HEK293 (cell line): ENCODE results near the gene BCAR1.
"Not testable (repeated sequence)": the region's sequence is repeated elsewhere in the genome, so short reads cannot be mapped to it uniquely, and the experiment has no call there.

Source experiments
- CTCF ChIA-PET: fragments of 350-600 bp; formaldehyde crosslinking; extraction: SDS; loops from one replicate; lab custom pipeline; 2021; ENCODE audit warnings: antibody characterized with exemption; lab: Yijun Ruan, JAX
- POLR2A ChIA-PET: fragments of 300-600 bp; formaldehyde crosslinking; extraction: SDS; loops from one replicate; lab custom pipeline; 2020; ENCODE audit warnings: antibody characterized with exemption, inconsistent platforms; lab: Yijun Ruan, JAX
- H3K27ac ChIP-seq: fragments of 200-500 bp; sonication (Bioruptor generic); 2 replicates; pipeline ENCODE4 v1.5.1; 2014; ENCODE audit warnings: low read depth, low read length, control low read depth, inconsistent platforms; ENCODE audit errors: extremely low read depth
- H3K36me3 ChIP-seq, 2 experiments: fragments of 200-500 bp in 1 of 2; sonication (Bioruptor generic) in 1 of 2; 1 replicate in 1 of 2; 2 replicates in 1 of 2; pipeline ENCODE4 v1.5.1; 2014 to 2017; ENCODE audit warnings: inconsistent platforms in 2 of 2, low read length in 2 of 2; ENCODE audit not compliant: control insufficient read depth in 2 of 2, insufficient read depth in 1 of 2
- H3K4me1 ChIP-seq: fragments of 200-500 bp; sonication (Bioruptor generic); 2 replicates; pipeline ENCODE4 v1.5.1; 2014; ENCODE audit warnings: mild to moderate bottlenecking, low read length, inconsistent platforms; ENCODE audit not compliant: control insufficient read depth, insufficient read depth
- H3K4me3 ChIP-seq: 2 replicates; pipeline ENCODE4 v1.5.1; 2011; ENCODE audit warnings: low read depth, mild to moderate bottlenecking, control low read depth, low read length, moderate library complexity
- H3K9me3 ChIP-seq: fragments of 200-500 bp; sonication (Bioruptor generic); 2 replicates; pipeline ENCODE4 v1.5.1; 2014; ENCODE audit warnings: low read depth, low read length, inconsistent platforms; ENCODE audit not compliant: control insufficient read depth, insufficient read depth
- PRDM10 ChIP-seq: fragments of 450-650 bp; formaldehyde crosslinking; IDR thresholded peaks from 2 replicates; pipeline ENCODE4 v1.5.1; 2016; ENCODE audit warnings: missing biosample characterization, missing genetic modification characterization
- SCRT2 ChIP-seq: fragments of 450-650 bp; formaldehyde crosslinking; IDR thresholded peaks from 2 replicates; pipeline ENCODE4 v1.5.1; 2016; ENCODE audit warnings: missing biosample characterization, missing genetic modification characterization
- SP2 ChIP-seq: fragments of 450-650 bp; formaldehyde crosslinking; IDR thresholded peaks from 2 replicates; pipeline ENCODE4 v1.5.1; 2016; ENCODE audit warnings: missing biosample characterization, missing genetic modification characterization
- ZBTB6 ChIP-seq: fragments of 450-650 bp; formaldehyde crosslinking; IDR thresholded peaks from 2 replicates; pipeline ENCODE4 v1.5.1; 2017; ENCODE audit warnings: missing biosample characterization, missing genetic modification characterization
- ZNF121 ChIP-seq: fragments of 450-650 bp; formaldehyde crosslinking; IDR thresholded peaks from 2 replicates; pipeline ENCODE4 v1.5.1; 2016; ENCODE audit warnings: missing biosample characterization, missing genetic modification characterization
- ZNF133 ChIP-seq: fragments of 450-650 bp; formaldehyde crosslinking; IDR thresholded peaks from 2 replicates; pipeline ENCODE4 v1.5.1; 2016; ENCODE audit warnings: missing biosample characterization, missing genetic modification characterization
- ZNF175 ChIP-seq: fragments of 450-650 bp; formaldehyde crosslinking; IDR thresholded peaks from 2 replicates; pipeline ENCODE4 v1.5.1; 2016; ENCODE audit warnings: missing biosample characterization, missing genetic modification characterization
- ZNF701 ChIP-seq: fragments of 450-650 bp; formaldehyde crosslinking; IDR thresholded peaks from 2 replicates; pipeline ENCODE4 v1.5.1; 2016; ENCODE audit warnings: missing biosample characterization, missing genetic modification characterization
- ZSCAN23 ChIP-seq: fragments of 450-650 bp; formaldehyde crosslinking; IDR thresholded peaks from 2 replicates; pipeline ENCODE4 v1.5.1; 2016; ENCODE audit warnings: missing biosample characterization, missing genetic modification characterization
- ZSCAN30 ChIP-seq: fragments of 450-650 bp; IDR thresholded peaks from 2 replicates; pipeline ENCODE4 v1.5.1; 2018; ENCODE audit warnings: missing biosample characterization, mild to moderate bottlenecking, missing genetic modification characterization, moderate library complexity
- ZSCAN4 ChIP-seq: fragments of 450-650 bp; formaldehyde crosslinking; IDR thresholded peaks from 2 replicates; pipeline ENCODE4 v1.5.1; 2017; ENCODE audit warnings: missing biosample characterization, missing genetic modification characterization
- ZXDB ChIP-seq: fragments of 450-650 bp; formaldehyde crosslinking; IDR thresholded peaks from 2 replicates; pipeline ENCODE4 v1.5.1; 2016; ENCODE audit warnings: missing biosample characterization, missing genetic modification characterization
- TF ChIP-seq, protein P1 (sequence below): fragments of 450-650 bp; formaldehyde crosslinking; IDR thresholded peaks from 2 replicates; pipeline ENCODE4 v1.5.1; 2016; ENCODE audit warnings: missing biosample characterization, missing genetic modification characterization
- TF ChIP-seq, protein P2 (sequence below): fragments of 450-650 bp; formaldehyde crosslinking; IDR thresholded peaks from 2 replicates; pipeline ENCODE4 v1.5.1; 2017; ENCODE audit warnings: missing biosample characterization, mild to moderate bottlenecking, missing genetic modification characterization, moderate library complexity

BCAR1 gene

GRCh38 chr16:75216127-75216526, 35.3 kb downstream of the BCAR1 start:
- POLR2A ChIA-PET, result no interaction called here
- CTCF ChIA-PET, result interaction anchor here (0.6 to 1.8 kb wide), 2 partner anchors 17 to 417 kb away, joined by 4 to 7 read pairs; no protein-coding TSS in a partner anchor
- Histone ChIP-seq H3K4me3 (no peak overlapping the region), H3K27ac (no peak overlapping the region), H3K4me1 (no peaks in the 10 kb centered on the region), H3K36me3 (no peaks in the 10 kb centered on the region), H3K9me3 (no peaks in the 10 kb centered on the region)
- TF ChIP-seq, protein P1, sequence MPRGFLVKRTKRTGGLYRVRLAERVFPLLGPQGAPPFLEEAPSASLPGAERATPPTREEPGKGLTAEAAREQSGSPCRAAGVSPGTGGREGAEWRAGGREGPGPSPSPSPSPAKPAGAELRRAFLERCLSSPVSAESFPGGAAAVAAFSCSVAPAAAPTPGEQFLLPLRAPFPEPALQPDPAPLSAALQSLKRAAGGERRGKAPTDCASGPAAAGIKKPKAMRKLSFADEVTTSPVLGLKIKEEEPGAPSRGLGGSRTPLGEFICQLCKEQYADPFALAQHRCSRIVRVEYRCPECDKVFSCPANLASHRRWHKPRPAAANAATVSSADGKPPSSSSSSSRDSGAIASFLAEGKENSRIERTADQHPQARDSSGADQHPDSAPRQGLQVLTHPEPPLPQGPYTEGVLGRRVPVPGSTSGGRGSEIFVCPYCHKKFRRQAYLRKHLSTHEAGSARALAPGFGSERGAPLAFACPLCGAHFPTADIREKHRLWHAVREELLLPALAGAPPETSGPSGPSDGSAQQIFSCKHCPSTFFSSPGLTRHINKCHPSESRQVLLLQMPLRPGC (tag by site-specific recombination), result no peak
- TF ChIP-seq ZBTB6 (tag by site-specific recombination) (no peak), ZSCAN23 (tag by site-specific recombination) (no peak), SP2 (no peak), ZXDB (tag by site-specific recombination) (no peak), ZSCAN30 (tag by site-specific recombination) (no peak), ZNF133 (no peak), ZNF175 (tag by site-specific recombination) (no peak), ZSCAN4 (tag by site-specific recombination) (no peak), ZNF701 (tag by site-specific recombination) (no peak)
- TF ChIP-seq, protein P2, sequence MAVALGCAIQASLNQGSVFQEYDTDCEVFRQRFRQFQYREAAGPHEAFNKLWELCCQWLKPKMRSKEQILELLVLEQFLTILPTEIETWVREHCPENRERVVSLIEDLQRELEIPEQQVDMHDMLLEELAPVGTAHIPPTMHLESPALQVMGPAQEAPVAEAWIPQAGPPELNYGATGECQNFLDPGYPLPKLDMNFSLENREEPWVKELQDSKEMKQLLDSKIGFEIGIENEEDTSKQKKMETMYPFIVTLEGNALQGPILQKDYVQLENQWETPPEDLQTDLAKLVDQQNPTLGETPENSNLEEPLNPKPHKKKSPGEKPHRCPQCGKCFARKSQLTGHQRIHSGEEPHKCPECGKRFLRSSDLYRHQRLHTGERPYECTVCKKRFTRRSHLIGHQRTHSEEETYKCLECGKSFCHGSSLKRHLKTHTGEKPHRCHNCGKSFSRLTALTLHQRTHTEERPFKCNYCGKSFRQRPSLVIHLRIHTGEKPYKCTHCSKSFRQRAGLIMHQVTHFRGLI, result no peak

GRCh38 chr16:75211286-75211685, 40.1 kb downstream of the BCAR1 start:
- POLR2A ChIA-PET, H3K4me1 ChIP-seq, H3K9me3 ChIP-seq, H3K36me3 ChIP-seq, H3K4me3 ChIP-seq, H3K27ac ChIP-seq: not testable (repeated sequence)
- CTCF ChIA-PET, result interaction anchor here (3.2 kb wide), 1 partner anchor 12 kb away, joined by 11 read pairs; no protein-coding TSS in a partner anchor

DNA sequence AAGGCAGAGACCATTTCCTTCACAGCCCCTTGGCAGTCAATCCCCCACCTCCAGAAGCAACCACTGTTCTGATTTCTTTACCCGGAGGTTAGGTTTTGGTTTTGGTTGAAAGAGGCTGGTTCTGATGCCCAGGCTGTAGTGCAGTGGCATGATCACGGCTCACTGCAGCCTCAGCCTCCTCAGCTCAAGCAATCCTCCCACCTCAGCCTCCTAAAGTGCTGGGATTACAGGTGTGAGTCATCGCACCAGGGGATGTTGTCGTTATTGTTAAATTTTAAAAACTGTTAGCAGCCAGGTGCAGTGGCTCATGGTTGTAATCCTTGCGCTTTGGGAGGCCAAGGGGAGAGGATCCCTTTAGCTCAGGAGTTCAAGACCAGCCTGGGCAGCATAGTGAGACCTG, 41.5 kb downstream of the BCAR1 start:
- H3K9me3 ChIP-seq, result no peaks in the 10 kb centered on the region
- no peak for TF ChIP-seq ZNF121 (tag by site-specific recombination)
- TF ChIP-seq SCRT2 (tag by site-specific recombination), result 0 out of 2 replicates have a peak, but pooled peaks have one; percentile 31
- no peak overlapping the region for H3K4me3 ChIP-seq
- no peak overlapping the region for H3K27ac ChIP-seq
- H3K36me3 ChIP-seq, result no peaks in the 10 kb centered on the region
- POLR2A ChIA-PET, result no interaction called here
- CTCF ChIA-PET, result interaction anchor here (0.8 to 3.2 kb wide), 2 partner anchors 11 to 24 kb away, joined by 3 to 11 read pairs; no protein-coding TSS in a partner anchor
- no peaks in the 10 kb centered on the region for H3K4me1 ChIP-seq

DNA sequence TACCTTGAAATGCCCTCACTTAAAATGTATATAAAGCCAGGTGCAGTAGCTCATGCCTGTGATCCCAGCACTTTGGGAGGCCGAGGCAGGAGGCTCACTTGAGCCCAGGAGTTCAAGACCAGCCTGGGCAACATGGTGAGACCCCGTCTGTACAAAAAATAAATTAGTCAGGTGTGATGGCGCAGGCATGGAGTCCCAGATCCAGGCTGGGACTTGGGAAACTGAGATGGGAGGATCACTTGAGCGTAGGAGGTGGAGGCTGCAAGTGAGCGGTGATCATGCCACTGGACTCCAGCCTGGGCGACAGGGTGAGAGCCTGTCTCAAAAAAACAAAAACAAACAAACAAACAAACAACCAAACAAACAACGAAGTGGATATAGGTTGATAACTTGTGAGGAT, 41.9 kb downstream of the BCAR1 start:
- H3K9me3 ChIP-seq, result not testable (repeated sequence)
- TF ChIP-seq PRDM10 (tag by site-specific recombination), result peak; percentile 22; the same call in 1 of the 2 replicates
- TF ChIP-seq, all 188 proteins: peak for 1; not testable (repeated sequence) for 187
- H3K4me3 ChIP-seq, H3K4me1 ChIP-seq, H3K27ac ChIP-seq, H3K36me3 ChIP-seq, POLR2A ChIA-PET: not testable (repeated sequence)
- CTCF ChIA-PET, result interaction anchor here (3.2 kb wide), 1 partner anchor 10 kb away, joined by 11 read pairs; no protein-coding TSS in a partner anchor
